ENCODE data around the gene FTL. TPM values are rescaled to one million over a fixed set of nuclear protein-coding genes. Genes with fewer than 3 reads are reported as not detected.
"Not testable (repeated sequence)": the region's sequence is repeated elsewhere in the genome, so short reads cannot be mapped to it uniquely, and the experiment has no call there.

Gene FTL
- total RNA-seq, 2 experiments from 2014 or later: 467 to 602 TPM

GRCh38 chr19:48926909-48927308 lies 38.2 kb upstream of the FTL start:
- intact Hi-C loops (cut with micrococcal nuclease; ENCODE audit: unreplicated experiment): no loop called here
- TF ChIP-seq EZH2phosphoT487 (IDR thresholded peaks at IDR 0.05; ENCODE audit: borderline replicate concordance, low read depth, low read length) (no peak), CTCF (conservative IDR thresholded peaks at IDR 0.05; ENCODE audit: low read length) (no peak)
- no peak for DNase-seq (ENCODE audit: low spot score)
- H3K36me3 ChIP-seq (ENCODE audit: insufficient read depth, low read length): peaks cover 7% of the 10 kb centered on the region; the same call in 1 of the 2 replicates
- no peak overlapping the region for H2AFZ ChIP-seq (ENCODE audit: low read length)
- no peaks in the 10 kb centered on the region for H3K9me2 ChIP-seq (ENCODE audit: insufficient read depth, low read length)
- no peak overlapping the region for H3K4me2 ChIP-seq (ENCODE audit: low read length)
- ChIA-PET POLR2A (no interaction called here), CTCF (ENCODE audit: unreplicated experiment) (no interaction called here)
- no peak overlapping the region for H3K4me3 ChIP-seq (ENCODE audit: low read depth, low read length, poor library complexity, severe bottlenecking)
- H4K20me1 ChIP-seq (ENCODE audit: insufficient read depth, low read length): no peaks in the 10 kb centered on the region
- no TSS peak for BruUV-seq (replicated peaks)
- no peaks in the 10 kb centered on the region for H3K9me3 ChIP-seq (ENCODE audit: low read length)
- no peak overlapping the region for H3K27ac ChIP-seq (ENCODE audit: low read depth, low read length, poor library complexity, severe bottlenecking)
- no peaks in the 10 kb centered on the region for H3K79me2 ChIP-seq (ENCODE audit: insufficient read depth, low read depth, low read length)
- peaks cover 3% of the 10 kb centered on the region for H3K4me1 ChIP-seq (ENCODE audit: insufficient read depth, low read length, poor library complexity, severe bottlenecking)

DNA sequence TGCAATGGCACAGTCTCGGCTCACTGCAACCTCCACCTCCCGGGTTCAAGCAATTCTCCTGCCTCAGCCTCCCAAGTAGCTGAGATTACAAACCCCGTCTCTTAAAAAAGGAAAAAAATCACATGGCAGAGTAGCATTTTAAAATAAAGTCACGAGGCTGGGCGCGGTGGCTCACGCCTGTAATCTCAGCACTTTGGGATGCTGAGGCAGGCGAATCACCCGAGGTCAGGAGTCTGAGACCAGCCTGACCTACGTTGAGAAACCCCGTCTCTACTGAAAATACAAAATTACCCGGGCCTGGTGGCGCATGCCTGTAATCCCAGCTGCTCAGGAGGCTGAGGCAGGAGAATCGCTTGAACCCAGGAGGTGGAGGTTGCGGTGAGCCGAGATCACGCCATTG lies 37.4 kb upstream of the FTL start:
- H3K4me3 ChIP-seq (ENCODE audit: low read depth, low read length, poor library complexity, severe bottlenecking); intact Hi-C loops (cut with micrococcal nuclease; ENCODE audit: unreplicated experiment); H4K20me1 ChIP-seq (ENCODE audit: insufficient read depth, low read length); H3K79me2 ChIP-seq (ENCODE audit: insufficient read depth, low read depth, low read length); H3K9me2 ChIP-seq (ENCODE audit: insufficient read depth, low read length); CTCF ChIA-PET (ENCODE audit: unreplicated experiment); H3K4me2 ChIP-seq (ENCODE audit: low read length); H3K36me3 ChIP-seq (ENCODE audit: insufficient read depth, low read length); H3K27ac ChIP-seq (ENCODE audit: low read depth, low read length, poor library complexity, severe bottlenecking); DNase-seq (ENCODE audit: low spot score); H2AFZ ChIP-seq (ENCODE audit: low read length); H3K9me3 ChIP-seq (ENCODE audit: low read length); BruUV-seq (replicated peaks); H3K4me1 ChIP-seq (ENCODE audit: insufficient read depth, low read length, poor library complexity, severe bottlenecking): not testable (repeated sequence)
- POLR2A ChIA-PET: interaction anchor here (1.2 kb wide), 1 partner anchor 15 kb away, joined by 3 read pairs; no protein-coding TSS in a partner anchor

- Histone ChIP-seq H3K36me3 (ENCODE audit: insufficient read depth, low read length) (no peaks in the 10 kb centered on the region), H3K9me3 (ENCODE audit: low read length) (no peaks in the 10 kb centered on the region), H3K79me2 (ENCODE audit: insufficient read depth, low read depth, low read length) (no peaks in the 10 kb centered on the region), H2AFZ (ENCODE audit: low read length) (no peak overlapping the region), H3K4me2 (ENCODE audit: low read length) (no peak overlapping the region), H3K4me3 (ENCODE audit: low read depth, low read length, poor library complexity, severe bottlenecking) (no peak overlapping the region), H3K27ac (ENCODE audit: low read depth, low read length, poor library complexity, severe bottlenecking) (no peak overlapping the region), H3K9me2 (ENCODE audit: insufficient read depth, low read length) (no peaks in the 10 kb centered on the region), H4K20me1 (ENCODE audit: insufficient read depth, low read length) (no peaks in the 10 kb centered on the region), H3K4me1 (ENCODE audit: insufficient read depth, low read length, poor library complexity, severe bottlenecking) (peaks cover 9% of the 10 kb centered on the region)
- ChIA-PET POLR2A (interaction anchor here (1.2 kb wide), 1 partner anchor 14 kb away, joined by 3 read pairs; no protein-coding TSS in a partner anchor), CTCF (ENCODE audit: unreplicated experiment) (no interaction called here)
- DNase-seq (ENCODE audit: low spot score): no peak
- intact Hi-C loops (cut with micrococcal nuclease; ENCODE audit: unreplicated experiment): no loop called here
- TF ChIP-seq EZH2phosphoT487 (IDR thresholded peaks at IDR 0.05; ENCODE audit: borderline replicate concordance, low read depth, low read length) (no peak), CTCF (conservative IDR thresholded peaks at IDR 0.05; ENCODE audit: low read length) (no peak)
- BruUV-seq (replicated peaks): no TSS peak
Measured at GRCh38 chr19:48928164-48929025, 36.7 kb upstream of the FTL start.
